GM18873 (cell line): Measurements from ENCODE around the gene STAM.

ENCODE experiments used
- ATAC-seq: cut with Tn5 transposase; IDR thresholded peaks from one replicate; pipeline ENCODE4 v1.9.1; 2021; ENCODE audit warnings: mild to moderate bottlenecking, moderate library complexity, moderate number of reproducible peaks; ENCODE audit not compliant: unreplicated experiment, low FRiP score

Gene STAM

GRCh38 chr10:17671307-17671706, 27.4 kb downstream of the STAM start:
- ATAC-seq = no peak

GRCh38 chr10:17673471-17674061, 29.6 kb downstream of the STAM start:
- no peak for ATAC-seq

GRCh38 chr10:17674566-17674965, 30.6 kb downstream of the STAM start:
- no peak for ATAC-seq

- no peak for ATAC-seq
These were observed 31.7 kb downstream of the STAM start for GRCh38 chr10:17675638-17676037.

GRCh38 chr10:17676919-17677318, 33.0 kb downstream of the STAM start:
- no peak for ATAC-seq

- ATAC-seq = no peak
These were observed 38.4 kb downstream of the STAM start for GRCh38 chr10:17682236-17682946.

GRCh38 chr10:17683541-17683940, 39.6 kb downstream of the STAM start:
- ATAC-seq = no peak

- no peak for ATAC-seq
These were observed 40.6 kb downstream of the STAM start for GRCh38 chr10:17684537-17684936.

- peak; percentile 78 for ATAC-seq
These were observed 41.4 kb downstream of the STAM start for GRCh38 chr10:17685233-17685840.

GRCh38 chr10:17687117-17687831, 43.3 kb downstream of the STAM start:
- no peak for ATAC-seq

- no peak for ATAC-seq
These were observed 45.2 kb downstream of the STAM start for GRCh38 chr10:17689137-17689536.

GRCh38 chr10:17693009-17693408, 49.1 kb downstream of the STAM start:
- no peak for ATAC-seq

GRCh38 chr10:17698696-17699095, 54.7 kb downstream of the STAM start:
- no peak for ATAC-seq

GRCh38 chr10:17701301-17701700, 57.4 kb downstream of the STAM start:
- ATAC-seq = no peak

- ATAC-seq = no peak
These were observed 59.8 kb downstream of the STAM start for GRCh38 chr10:17703706-17704105.

- ATAC-seq = no peak
These were observed 64.9 kb downstream of the STAM start for GRCh38 chr10:17708821-17709220.

GRCh38 chr10:17709492-17709891, 65.5 kb downstream of the STAM start:
- ATAC-seq = no peak

GRCh38 chr10:17710181-17710580, 66.2 kb downstream of the STAM start:
- ATAC-seq = no peak

GRCh38 chr10:17712053-17712452, 68.1 kb downstream of the STAM start:
- no peak for ATAC-seq

- ATAC-seq = no peak
These were observed 68.9 kb downstream of the STAM start for GRCh38 chr10:17712717-17713471.

- no peak for ATAC-seq
These were observed 69.8 kb downstream of the STAM start for GRCh38 chr10:17713758-17714157.
